Measurements from ENCODE around the gene TRAPPC1. TPM values are rescaled to one million over a fixed set of nuclear protein-coding genes. Genes with fewer than 3 reads are reported as not detected.

Gene TRAPPC1
- total RNA-seq, 1 experiment from 2014 or later = 132 TPM

- DNase-seq = no peak
- Histone ChIP-seq H3K27ac (ENCODE audit: insufficient read length, low read depth, low read length) (no peak overlapping the region), H2BK20ac (ENCODE audit: low read depth, low read length, poor library complexity, severe bottlenecking) (no peak overlapping the region), H2AFZ (ENCODE audit: low read length) (no peak overlapping the region), H2AK5ac (ENCODE audit: insufficient read length, low read length) (no peak overlapping the region), H3K18ac (ENCODE audit: insufficient read length, low read depth, low read length) (no peak overlapping the region), H2BK120ac (ENCODE audit: low read depth, low read length, poor library complexity, severe bottlenecking) (no peak overlapping the region), H3K79me2 (ENCODE audit: insufficient read depth, low read length) (no peaks in the 10 kb centered on the region), H3K4ac (ENCODE audit: low read depth, low read length) (no peak overlapping the region), H2BK5ac (ENCODE audit: insufficient read length, low read length) (no peak overlapping the region), H3K23ac (ENCODE audit: insufficient read length, low read depth, low read length) (no peak overlapping the region), H3K27me3 (ENCODE audit: insufficient read depth, low read length) (no peaks in the 10 kb centered on the region), H4K20me1 (ENCODE audit: control insufficient read depth, insufficient read depth, insufficient read length) (no peaks in the 10 kb centered on the region), H3K9me3 (ENCODE audit: control insufficient read depth, low read depth, low read length) (no peaks in the 10 kb centered on the region), H2BK15ac (ENCODE audit: low read depth, low read length) (no peak overlapping the region), H3K56ac (ENCODE audit: insufficient read length, low read depth, low read length) (no peak overlapping the region), H4K8ac (replicated peaks; ENCODE audit: insufficient read length, low read depth, low read length) (no peak overlapping the region), H3K4me1 (ENCODE audit: insufficient read depth, low read length) (no peaks in the 10 kb centered on the region), H4K91ac (ENCODE audit: insufficient read length, low read depth, low read length) (no peak overlapping the region), H3K14ac (ENCODE audit: insufficient read depth, low read length) (no peak overlapping the region), H3T11ph (ENCODE audit: low read length) (no peak overlapping the region), H3K4me2 (ENCODE audit: insufficient read depth, insufficient read length, low read length) (no peak overlapping the region), H3K79me1 (ENCODE audit: insufficient read depth, low read depth, low read length, poor library complexity, severe bottlenecking) (no peaks in the 10 kb centered on the region), H2BK12ac (ENCODE audit: insufficient read length, low read depth, low read length) (no peak overlapping the region), H3K9ac (ENCODE audit: extremely low read depth, insufficient read length, low read length) (no peak overlapping the region), H4K5ac (ENCODE audit: insufficient read length, low read depth, low read length) (no peak overlapping the region), H3K23me2 (ENCODE audit: insufficient read length, low read depth, low read length, poor library complexity, severe bottlenecking) (no peaks in the 10 kb centered on the region)
- no CpG with 5 or more reads among the region's 4 CpGs for WGBS (ENCODE audit: extremely low coverage, insufficient read length, low lambda C conversion rate)
- Mint-ChIP-seq H3K9me3 (no peaks in the 10 kb centered on the region), H3K27me3 (ENCODE audit: low read depth) (no peaks in the 10 kb centered on the region), H3K4me1 (no peaks in the 10 kb centered on the region), H3K36me3 (ENCODE audit: insufficient read depth in 1 of 3, low read depth in 3 of 3) (peaks cover 20 to 77% (median 73%) of the 10 kb centered on the region in 3 experiments; a peak in 6 of 7 replicates), H3K27ac (0 out of 7 replicates have a peak overlapping the region, but pooled peaks of 1 of the 3 experiments have one; percentile 10), H3K4me3 (no peak overlapping the region)
- TF ChIP-seq CTCF (conservative IDR thresholded peaks at IDR 0.05) = no peak
Measured at GRCh38 chr17:7940034-7940433, 8.3 kb upstream of the TRAPPC1 start.
